SU-DHL-6 (cell line): ENCODE results near the gene RASD1.

Experiments used
- H2AFZ ChIP-seq: fragments of 200-600 bp; sonication (generic); 2 replicates; pipeline ENCODE4 v1.6.1; 2014; ENCODE audit warnings: low read depth, mild to moderate bottlenecking, moderate library complexity, mixed read lengths, antibody characterized with exemption, low read length; ENCODE audit not compliant: severe bottlenecking
- H3F3A ChIP-seq: fragments of 200-600 bp; shearing (Covaris generic); 2 replicates; pipeline ENCODE4 v1.6.0; 2016; ENCODE audit warnings: antibody characterized with exemption, mild to moderate bottlenecking; ENCODE audit not compliant: insufficient read depth
- H3K27ac ChIP-seq: fragments of 200-600 bp; sonication (generic); 2 replicates; pipeline ENCODE4 v1.5.1; 2016; ENCODE audit warnings: low read depth, mild to moderate bottlenecking, low read length, moderate library complexity, mixed read lengths
- H3K27me3 ChIP-seq: fragments of 200-600 bp; sonication (generic), shearing (Covaris generic); 2 replicates; pipeline ENCODE4 v1.6.0; 2014; ENCODE audit warnings: mild to moderate bottlenecking, low read length
- H3K36me3 ChIP-seq: fragments of 200-600 bp; sonication (generic); 2 replicates; pipeline ENCODE4 v1.6.1; 2014; ENCODE audit warnings: mild to moderate bottlenecking, low read length, mixed read lengths
- H3K4me2 ChIP-seq: fragments of 300-600, 200-600 bp; shearing (Covaris generic), sonication (generic); 2 replicates; pipeline ENCODE4 v1.6.0; 2014; ENCODE audit warnings: low read length, low read depth, mild to moderate bottlenecking; ENCODE audit not compliant: poor library complexity, severe bottlenecking
- H3K4me3 ChIP-seq: fragments of 200-600 bp; sonication (generic); 2 replicates; pipeline ENCODE4 v1.5.1; 2014; ENCODE audit warnings: antibody characterized with exemption, low read length, mild to moderate bottlenecking, mixed read lengths; ENCODE audit not compliant: insufficient read depth, poor library complexity, severe bottlenecking
- H3K79me2 ChIP-seq: fragments of 200-600 bp; sonication (generic); 2 replicates; pipeline ENCODE4 v1.6.1; 2014; ENCODE audit warnings: mild to moderate bottlenecking, low read length, moderate library complexity; ENCODE audit not compliant: insufficient read depth
- H3K9ac ChIP-seq: fragments of 200-600 bp; sonication (generic); 2 replicates; pipeline ENCODE4 v1.7.0; 2014; ENCODE audit warnings: mild to moderate bottlenecking, low read length
- H3K9me2 ChIP-seq: fragments of 200-600 bp; sonication (generic); replicated peaks from 2 replicates; pipeline ENCODE4 v1.6.1; 2014; ENCODE audit warnings: low read length; ENCODE audit not compliant: insufficient read depth
- H3K9me3 ChIP-seq: fragments of 200-600 bp; sonication (generic); 2 replicates; pipeline ENCODE4 v1.6.1; 2014; ENCODE audit warnings: low read length, mixed read lengths; ENCODE audit not compliant: insufficient read depth
- H4K20me1 ChIP-seq: fragments of 200-600 bp; sonication (generic); 2 replicates; pipeline ENCODE4 v1.6.1; 2014; ENCODE audit warnings: low read depth, mild to moderate bottlenecking, antibody characterized with exemption, low read length, moderate library complexity, mixed read lengths
- CTCF ChIP-seq: fragments of 200-600 bp; sonication (generic); IDR thresholded peaks from one replicate; pipeline ENCODE4 v1.5.1; 2017; ENCODE audit warnings: antibody characterized with exemption, mild to moderate bottlenecking, low read length, moderate library complexity; ENCODE audit not compliant: insufficient read depth, poor library complexity, severe bottlenecking
- EZH2phosphoT487 ChIP-seq: fragments of 200-600 bp; sonication (generic), shearing (Covaris generic); conservative IDR thresholded peaks from 2 replicates; pipeline ENCODE4 v1.6.1; 2018; ENCODE audit warnings: mild to moderate bottlenecking, antibody characterized with exemption, low read length, moderate library complexity, mixed read lengths

RASD1 gene

DNA sequence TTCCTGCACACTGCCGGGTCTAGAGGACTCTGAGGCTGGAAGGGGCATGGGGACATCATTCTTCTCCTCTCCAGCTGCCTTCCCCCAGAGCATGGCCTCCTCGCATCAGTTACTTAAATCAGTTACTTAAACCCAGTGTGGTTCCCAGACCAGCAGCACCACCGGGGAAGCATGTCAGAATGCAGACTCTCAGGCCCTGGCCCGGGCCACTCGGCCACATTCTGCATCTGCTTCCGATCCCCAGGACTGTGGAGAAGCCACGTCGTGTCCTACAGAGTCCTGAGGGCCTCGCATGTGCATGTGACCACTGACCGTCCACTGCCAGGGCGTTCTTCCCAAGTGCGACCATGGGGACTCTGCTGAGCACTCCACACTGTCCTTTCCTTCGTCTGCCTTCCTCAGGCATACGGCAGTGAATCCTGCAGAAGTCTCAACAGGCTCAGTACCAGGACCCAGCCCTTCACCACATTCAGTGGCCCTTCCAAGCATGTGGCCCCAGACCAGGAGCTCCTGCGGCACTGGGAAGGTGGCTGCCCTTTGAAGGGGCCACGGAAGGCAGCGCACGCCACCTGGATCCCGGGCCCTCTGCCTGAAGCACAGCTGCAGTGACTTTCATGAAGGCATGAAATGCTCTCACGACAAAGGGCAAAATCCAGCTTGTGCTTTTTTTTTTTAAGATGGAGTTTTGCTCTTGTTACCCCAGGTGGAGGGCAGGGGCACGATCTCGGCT, 46.9 kb upstream of the RASD1 start:
- Histone ChIP-seq H3K79me2 (no peaks in the 10 kb centered on the region), H3K9me2 (no peaks in the 10 kb centered on the region), H3K27ac (no peak overlapping the region), H2AFZ (no peak overlapping the region), H3K9me3 (no peaks in the 10 kb centered on the region), H3K36me3 (no peaks in the 10 kb centered on the region), H3F3A (no peaks in the 10 kb centered on the region), H4K20me1 (no peaks in the 10 kb centered on the region; the same call in 1 of the 2 replicates), H3K4me2 (no peak overlapping the region), H3K27me3 (no peaks in the 10 kb centered on the region), H3K4me3 (no peak overlapping the region), H3K9ac (no peak overlapping the region)
- TF ChIP-seq CTCF (no peak), EZH2phosphoT487 (no peak)

DNA sequence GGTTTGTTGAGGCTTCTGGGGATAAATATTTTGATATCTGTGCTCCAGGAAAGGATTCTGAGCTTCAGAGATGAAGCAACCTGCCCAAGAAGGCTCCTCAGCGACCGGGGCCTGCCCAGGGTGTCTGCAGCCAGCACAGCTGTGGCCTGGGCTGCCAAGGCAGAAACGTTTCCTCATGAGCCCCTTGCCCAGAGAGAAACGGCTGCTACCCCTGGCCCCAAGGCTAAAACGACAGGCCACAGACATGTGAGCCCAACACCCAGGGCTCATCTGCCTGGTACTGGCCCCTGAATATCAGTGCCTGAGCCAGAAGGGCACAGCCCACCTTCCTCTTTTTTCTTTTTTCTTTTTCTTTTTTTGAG, 45.4 kb upstream of the RASD1 start:
- H3K9me3 ChIP-seq = no peaks in the 10 kb centered on the region
- no peaks in the 10 kb centered on the region for H3K36me3 ChIP-seq
- no peaks in the 10 kb centered on the region for H3K27me3 ChIP-seq
- no peaks in the 10 kb centered on the region for H3K79me2 ChIP-seq
- no peak for TF ChIP-seq EZH2phosphoT487
- no peak for TF ChIP-seq CTCF
- H3K9ac ChIP-seq = no peak overlapping the region
- no peaks in the 10 kb centered on the region; the same call in 1 of the 2 replicates for H4K20me1 ChIP-seq
- H3K9me2 ChIP-seq = no peaks in the 10 kb centered on the region
- no peak overlapping the region for H3K4me2 ChIP-seq
- no peaks in the 10 kb centered on the region for H3F3A ChIP-seq
- no peak overlapping the region for H3K4me3 ChIP-seq
- H2AFZ ChIP-seq = no peak overlapping the region
- no peak overlapping the region for H3K27ac ChIP-seq

DNA sequence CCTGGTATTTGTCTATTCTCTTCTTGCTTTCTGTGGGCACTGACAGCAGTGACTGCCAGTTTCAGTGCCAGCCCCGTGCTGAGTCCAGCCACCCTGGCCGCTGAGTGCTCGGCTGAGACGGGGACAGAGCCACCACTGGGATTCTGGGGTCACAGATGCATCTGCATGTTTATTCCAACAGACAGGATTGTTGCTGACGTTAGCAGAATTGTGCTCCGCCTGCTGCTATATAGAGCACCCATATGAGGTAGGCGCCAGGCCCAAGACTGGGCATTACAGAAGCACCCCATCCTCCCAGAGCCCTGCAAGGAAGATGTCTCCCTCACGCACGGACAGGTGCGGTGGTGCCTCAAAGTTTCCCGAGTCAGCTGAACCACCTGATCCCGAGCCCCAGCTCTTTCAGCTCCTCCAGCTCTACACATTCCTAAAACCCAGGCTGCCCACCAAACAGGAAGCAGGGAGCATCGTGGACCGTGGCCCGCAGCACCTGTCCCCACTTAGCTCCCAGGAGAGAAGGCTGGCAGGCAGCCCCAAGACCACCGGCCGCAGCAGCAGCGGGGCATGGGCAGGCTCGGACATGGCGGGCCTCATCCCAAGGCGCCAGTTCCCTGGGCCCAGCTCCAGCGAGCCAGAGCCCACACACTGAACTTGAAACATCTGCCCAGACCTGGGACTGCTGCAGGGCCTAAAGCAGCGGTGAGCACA, 44.9 kb upstream of the RASD1 start:
- Histone ChIP-seq H3K27ac (no peak overlapping the region), H3K4me3 (no peak overlapping the region), H3F3A (no peaks in the 10 kb centered on the region), H3K9me3 (no peaks in the 10 kb centered on the region), H3K27me3 (no peaks in the 10 kb centered on the region), H3K9me2 (no peaks in the 10 kb centered on the region), H3K79me2 (no peaks in the 10 kb centered on the region), H3K36me3 (no peaks in the 10 kb centered on the region), H3K9ac (no peak overlapping the region), H3K4me2 (no peak overlapping the region), H2AFZ (no peak overlapping the region), H4K20me1 (no peaks in the 10 kb centered on the region; the same call in 1 of the 2 replicates)
- TF ChIP-seq CTCF = no peak
- TF ChIP-seq EZH2phosphoT487 = no peak
